GM19395 (cell line): ENCODE measurements around the gene TNPO2.
"Not testable (repeated sequence)": the region's sequence is repeated elsewhere in the genome, so short reads cannot be mapped to it uniquely, and the experiment has no call there.

Experiments used
- ATAC-seq: cut with Tn5 transposase; IDR thresholded peaks from one replicate; pipeline ENCODE4 v1.9.1; 2021; ENCODE audit warnings: mild to moderate bottlenecking, moderate library complexity; ENCODE audit not compliant: unreplicated experiment

The TNPO2 gene

GRCh38 chr19:12678039-12678438 lies 45.7 kb downstream of the TNPO2 start:
- not testable (repeated sequence) for ATAC-seq

- ATAC-seq: no peak
Observed at GRCh38 chr19:12676928-12677327, 46.8 kb downstream of the TNPO2 start.

- no peak for ATAC-seq
Observed at GRCh38 chr19:12676384-12676792, 47.3 kb downstream of the TNPO2 start.

- ATAC-seq: no peak
Observed at GRCh38 chr19:12675940-12676339, 47.8 kb downstream of the TNPO2 start.

GRCh38 chr19:12675399-12675798 lies 48.3 kb downstream of the TNPO2 start:
- no peak for ATAC-seq

DNA sequence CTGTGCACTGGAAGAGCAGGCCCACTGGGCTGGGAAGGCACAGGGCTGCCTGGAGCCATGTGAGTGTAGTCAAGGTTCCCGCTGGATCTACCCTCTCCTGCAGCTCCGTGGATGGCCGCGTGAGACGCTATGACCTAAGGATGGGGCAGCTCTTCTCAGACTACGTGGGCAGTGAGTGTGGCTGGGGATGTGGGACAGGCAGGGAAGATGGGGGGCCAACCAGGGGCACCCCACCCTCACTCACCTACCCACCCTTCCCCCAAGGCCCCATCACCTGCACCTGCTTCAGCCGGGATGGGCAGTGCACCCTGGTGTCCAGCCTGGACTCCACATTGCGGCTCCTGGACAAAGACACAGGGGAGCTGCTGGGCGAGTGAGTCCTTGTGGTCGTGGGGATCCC lies 51.0 kb downstream of the TNPO2 start:
- ATAC-seq: no peak

GRCh38 chr19:12670159-12670928 lies 53.4 kb downstream of the TNPO2 start:
- no peak for ATAC-seq

- ATAC-seq: no peak
Observed at GRCh38 chr19:12669270-12670158, 54.2 kb downstream of the TNPO2 start.

DNA sequence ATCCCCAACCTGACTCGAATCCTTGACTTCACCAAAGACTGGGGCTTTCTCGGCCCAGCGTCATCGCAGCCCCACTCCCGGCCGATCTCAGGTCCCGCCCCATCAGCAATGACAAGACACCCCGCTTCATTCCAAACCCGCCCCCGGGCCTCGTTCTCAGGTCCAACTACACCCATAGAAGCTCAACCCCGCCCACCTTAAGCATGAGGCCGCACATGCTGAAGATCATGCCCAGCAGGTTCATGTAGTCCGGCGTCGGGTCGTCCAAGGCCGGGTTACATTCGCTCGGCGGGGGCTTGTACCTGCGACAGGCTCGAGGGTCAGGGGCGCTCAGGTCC lies 54.8 kb downstream of the TNPO2 start:
- ATAC-seq: no peak

DNA sequence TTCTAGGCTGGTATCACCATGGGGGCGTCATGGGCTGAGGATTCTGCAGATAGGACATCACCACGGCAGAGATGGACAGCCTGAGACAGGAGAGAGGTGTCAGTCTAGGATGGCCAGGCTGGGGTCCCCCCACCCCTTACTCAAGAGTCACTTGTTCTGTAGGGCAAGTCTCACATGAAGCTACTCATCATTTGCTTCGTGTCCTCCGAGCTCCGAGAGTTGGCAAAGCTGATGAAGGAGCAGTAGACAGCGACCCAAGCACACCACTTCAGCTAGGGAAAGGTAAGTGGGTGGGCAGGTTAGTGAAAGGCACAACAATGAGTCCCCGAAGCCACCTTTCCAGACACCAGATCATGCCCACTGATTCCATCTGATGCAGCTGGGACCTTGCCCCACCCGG lies 55.4 kb downstream of the TNPO2 start:
- no peak for ATAC-seq

- no peak for ATAC-seq
Observed at GRCh38 chr19:12667731-12668302, 55.9 kb downstream of the TNPO2 start.

- ATAC-seq: no peak
Observed at GRCh38 chr19:12666265-12667048, 57.3 kb downstream of the TNPO2 start, which contains the start of the genes MAN2B1 and WDR83. TSS of gene MAN2B1 (minus strand) at chr19:12666742. CDS start at chr19:12666701, 41 bp downstream. TSS of gene WDR83 (plus strand) at chr19:12666807. CDS start at chr19:12669791, 2,984 bp downstream.

DNA sequence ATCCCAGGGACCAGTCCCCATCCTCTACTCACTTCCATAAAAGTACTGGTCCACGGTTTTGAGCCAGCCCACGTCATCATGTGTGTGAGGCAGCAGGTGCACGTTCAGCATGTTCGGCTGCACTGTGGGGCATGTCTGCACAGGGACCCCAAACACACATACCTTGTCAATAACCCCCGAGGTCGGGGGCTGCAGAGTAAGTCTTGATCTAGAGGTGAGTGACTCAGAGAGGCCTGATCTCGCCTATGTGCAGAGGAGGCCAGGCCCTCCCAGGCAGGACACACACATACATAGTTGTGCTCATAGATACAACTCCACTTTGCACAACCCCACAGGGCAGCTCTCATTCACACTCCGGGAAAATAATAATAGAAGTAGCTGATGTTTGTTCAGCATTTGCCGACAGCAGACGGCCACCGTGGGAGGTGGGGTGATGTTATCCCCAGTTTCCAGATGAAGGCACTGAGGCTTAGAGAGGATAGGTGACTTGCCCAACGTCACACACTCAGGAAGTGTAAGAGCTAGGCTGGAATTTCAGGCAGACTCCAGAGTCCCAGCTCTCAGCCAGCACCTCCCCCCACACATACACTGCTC lies 58.0 kb downstream of the TNPO2 start:
- no peak for ATAC-seq

DNA sequence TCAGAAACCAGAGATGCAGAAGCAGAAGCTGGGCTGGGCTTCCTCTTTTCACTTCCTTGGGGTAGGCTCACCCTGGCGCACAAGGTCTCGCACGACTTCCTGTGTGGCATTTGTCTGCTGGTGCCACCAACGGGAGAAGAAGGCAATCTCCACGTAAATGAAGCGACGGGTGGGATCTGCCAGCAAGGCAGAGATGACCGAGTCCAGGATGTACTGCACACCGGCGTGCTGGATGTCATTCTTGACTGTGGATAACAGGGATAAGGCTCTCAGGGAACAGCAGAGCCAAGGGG lies 58.5 kb downstream of the TNPO2 start:
- ATAC-seq: no peak

DNA sequence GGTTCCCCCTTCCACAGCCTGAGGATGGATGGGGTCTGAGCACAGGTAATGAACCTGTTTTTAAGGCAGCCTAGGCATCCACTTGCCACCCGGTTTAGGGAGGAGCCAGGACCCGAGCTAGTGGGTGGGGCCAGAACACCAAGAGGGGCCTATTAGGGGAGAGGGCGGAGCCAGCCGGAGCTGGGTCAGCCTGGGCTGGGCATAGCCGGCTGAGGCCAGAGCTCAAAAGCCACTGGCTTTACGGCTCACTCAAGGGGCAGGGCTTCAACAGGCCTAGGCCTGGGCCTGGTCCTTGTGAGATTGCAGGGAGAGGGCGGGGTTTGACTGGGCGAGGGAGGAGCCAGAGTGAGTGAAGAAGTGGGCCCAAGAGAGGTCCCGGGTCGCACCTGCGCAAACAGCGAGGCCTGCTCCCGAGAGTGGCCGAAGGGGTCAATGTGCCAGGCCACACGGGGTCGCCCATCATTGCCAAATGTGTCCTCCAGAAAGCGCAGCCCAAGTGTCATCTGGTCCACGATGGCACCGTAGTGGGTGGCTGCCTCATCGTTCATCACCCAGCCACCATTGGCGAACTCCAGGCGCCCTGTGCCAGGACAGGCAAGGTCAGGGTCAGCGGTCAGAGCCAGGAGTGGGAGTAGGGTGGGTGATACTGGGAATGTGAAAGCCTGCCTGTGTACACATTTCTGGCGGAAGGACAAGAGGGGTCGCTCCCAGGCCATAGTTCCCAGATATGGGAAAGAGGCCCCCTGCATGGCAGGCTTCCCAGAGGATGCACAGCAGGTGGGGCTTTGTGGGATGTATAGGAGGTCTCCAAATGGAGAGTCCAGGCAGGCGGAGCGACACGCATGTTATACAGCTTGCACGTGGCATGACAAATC lies 59.1 kb downstream of the TNPO2 start:
- no peak for ATAC-seq

- no peak for ATAC-seq
Observed at GRCh38 chr19:12660980-12661379, 62.8 kb downstream of the TNPO2 start.

- no peak for ATAC-seq
Observed at GRCh38 chr19:12657966-12658365, 65.8 kb downstream of the TNPO2 start.

DNA sequence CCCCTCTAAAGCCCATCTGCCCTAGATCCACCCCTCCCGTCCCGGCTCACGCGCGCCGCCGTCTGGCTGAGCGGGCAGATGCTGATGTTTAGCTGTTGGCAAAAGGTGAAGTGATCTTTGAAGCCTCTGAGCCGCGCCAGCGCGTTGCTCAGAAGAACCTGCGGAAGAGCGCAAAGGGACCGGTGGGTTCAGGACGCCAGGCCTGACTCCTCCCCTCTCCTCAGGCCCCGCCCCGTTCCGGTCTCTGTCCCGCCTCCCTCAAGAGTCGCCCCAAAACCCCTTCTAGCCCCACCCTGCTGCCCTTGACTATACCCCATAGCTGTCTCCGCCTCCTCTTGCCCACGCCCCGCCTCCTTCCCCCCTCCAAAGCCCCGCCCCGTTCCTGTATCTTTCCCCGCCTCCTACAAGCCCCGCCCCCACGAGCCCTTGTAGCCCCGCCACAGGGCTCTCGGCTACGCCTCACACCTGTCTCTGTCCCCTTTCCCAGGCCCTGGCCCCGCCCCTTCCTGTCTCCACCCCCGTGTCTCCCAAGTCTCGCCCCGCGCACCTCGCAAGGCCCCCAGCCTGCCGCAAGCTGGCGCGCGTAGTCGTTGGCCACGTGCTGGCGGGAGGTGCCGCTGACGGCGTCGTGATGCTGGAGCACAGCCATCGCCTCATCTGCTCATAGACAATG lies 66.7 kb downstream of the TNPO2 start:
- no peak for ATAC-seq

DNA sequence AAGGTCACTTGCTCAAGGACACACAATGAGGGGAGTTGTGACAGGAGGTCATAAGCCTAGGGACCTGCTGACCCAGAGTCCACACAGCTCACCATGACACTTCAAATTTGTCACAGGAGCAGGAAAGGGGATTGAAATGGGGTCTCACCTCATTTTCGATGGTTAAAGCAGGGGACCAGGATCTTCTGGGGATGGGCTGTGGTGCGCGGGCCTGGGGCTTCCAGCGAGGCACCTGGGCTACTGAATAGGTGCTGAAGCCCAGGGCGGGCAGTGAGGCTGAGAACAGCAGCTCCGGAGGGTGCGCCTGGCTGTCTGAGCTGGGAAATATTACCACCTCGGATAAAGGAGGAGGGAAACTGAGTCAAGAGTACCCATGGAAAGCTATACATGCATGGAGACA lies 68.2 kb downstream of the TNPO2 start:
- no peak for ATAC-seq
